ENCODE results near the gene ADAM10. TPM values are rescaled to one million over a fixed set of nuclear protein-coding genes. Genes with fewer than 3 reads are reported as not detected.
A peak's percentile ranks its signal among the peaks of the same experiment; 100 is the strongest.

The ADAM10 gene
- total and polyA plus RNA-seq, 2 of the 4 experiments (the other 2 are of a cell fraction), result 110 to 185 TPM

DNA sequence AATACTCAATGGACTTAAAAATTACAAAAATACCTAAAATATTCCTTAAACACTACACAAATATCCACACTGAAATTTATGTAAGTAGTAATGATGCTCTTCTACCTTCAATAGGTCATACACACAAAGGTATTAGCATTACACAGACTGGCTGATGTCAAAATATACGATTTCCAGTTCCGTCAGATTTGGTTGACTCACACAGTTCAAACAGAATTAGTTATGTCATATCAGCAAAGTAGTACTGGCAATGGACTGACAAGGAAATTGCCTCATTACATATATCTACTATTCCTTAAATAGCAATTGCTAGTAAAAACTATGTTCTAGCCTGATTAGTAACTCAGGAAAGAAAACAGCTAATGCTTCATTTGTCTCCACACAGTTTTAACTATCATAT is 70.8 kb downstream of the ADAM10 start:
- H3K23ac ChIP-seq (ENCODE audit: low read depth, low read length), result no peak overlapping the region
- H2AK5ac ChIP-seq (ENCODE audit: low read depth, low read length), result no peak overlapping the region
- H3K79me1 ChIP-seq (ENCODE audit: low read depth in 1 of 2, low read length in 2 of 2), result peaks cover 22 to 23% of the 10 kb centered on the region in 2 experiments
- POLR2A ChIA-PET (ENCODE audit: unreplicated experiment), result no interaction called here
- 0 out of 2 replicates have a peak, but pooled peaks cover 2% of the 10 kb centered on the region for H3K4me1 ChIP-seq (ENCODE audit: control insufficient read depth, insufficient read depth, low read length)
- no peak overlapping the region for H3K14ac ChIP-seq (replicated peaks; ENCODE audit: low read depth, low read length)
- intact Hi-C loops (cut with micrococcal nuclease), result loop anchor here (5.0 kb wide), 1 partner anchor 39 kb away; no protein-coding TSS in a partner anchor
- CTCF ChIA-PET, result no interaction called here
- no peak overlapping the region for H2AK9ac ChIP-seq (replicated peaks; ENCODE audit: low read depth, low read length, poor library complexity)
- H2BK15ac ChIP-seq (ENCODE audit: low read depth, low read length), result no peak overlapping the region
- TF ChIP-seq BHLHE40 (IDR thresholded peaks at IDR 0.05; ENCODE audit: low read depth, low read length) (no peak), MAFK (IDR thresholded peaks at IDR 0.05; ENCODE audit: low read depth, low read length) (0 out of 2 replicates have a peak, but pooled peaks have one; percentile 9), MXI1 (IDR thresholded peaks at IDR 0.05; ENCODE audit: borderline replicate concordance, low read depth, low read length) (no peak), CEBPB (IDR thresholded peaks at IDR 0.05; ENCODE audit: low read depth, low read length) (no peak), MAZ (IDR thresholded peaks at IDR 0.05; ENCODE audit: borderline replicate concordance, low read depth, low read length) (no peak), FOS (IDR thresholded peaks at IDR 0.05; ENCODE audit: low read depth, low read length) (no peak), NFE2L2 (IDR thresholded peaks at IDR 0.05; ENCODE audit: low read depth, low read length) (no peak)
- TF ChIP-seq, protein P1, sequence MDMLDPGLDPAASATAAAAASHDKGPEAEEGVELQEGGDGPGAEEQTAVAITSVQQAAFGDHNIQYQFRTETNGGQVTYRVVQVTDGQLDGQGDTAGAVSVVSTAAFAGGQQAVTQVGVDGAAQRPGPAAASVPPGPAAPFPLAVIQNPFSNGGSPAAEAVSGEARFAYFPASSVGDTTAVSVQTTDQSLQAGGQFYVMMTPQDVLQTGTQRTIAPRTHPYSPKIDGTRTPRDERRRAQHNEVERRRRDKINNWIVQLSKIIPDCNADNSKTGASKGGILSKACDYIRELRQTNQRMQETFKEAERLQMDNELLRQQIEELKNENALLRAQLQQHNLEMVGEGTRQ (IDR thresholded peaks at IDR 0.05; ENCODE audit: low read depth, low read length), result no peak
- dilution Hi-C loops (cut with HindIII; ENCODE audit: low sequenced_read_pairs, unreplicated experiment), result no loop called here
- no CpG with 5 or more reads among the region's 2 CpGs for WGBS, 2 experiments (ENCODE audit: extremely low coverage in 2 of 2, insufficient read length in 1 of 2)
- ATAC-seq (ENCODE audit: low read depth), result no peak
- no peak overlapping the region for H4K8ac ChIP-seq (ENCODE audit: low read depth in 2 of 2, low read length in 2 of 2)
- 0 out of 2 replicates have a peak, but pooled peaks cover 8% of the 10 kb centered on the region for H4K20me1 ChIP-seq (ENCODE audit: insufficient read depth, low read length)
- H3K18ac ChIP-seq (ENCODE audit: low read depth, low read length), result no peak overlapping the region
- H3K27me3 ChIP-seq (ENCODE audit: control insufficient read depth, insufficient read depth, low read length), result no peaks in the 10 kb centered on the region
- in situ Hi-C loops (cut with MboI; ENCODE audit: low sequenced_read_pairs), result no loop called here
- peaks cover 4% of the 10 kb centered on the region; the same call in 1 of the 2 replicates for H3K9me1 ChIP-seq (ENCODE audit: insufficient read depth, low read length)
- no peak overlapping the region for H3K4me2 ChIP-seq (ENCODE audit: low read depth, low read length)
- no peak overlapping the region for H2BK20ac ChIP-seq (ENCODE audit: low read depth, low read length)
- H4K91ac ChIP-seq (ENCODE audit: insufficient read depth, low read depth, low read length), result no peak overlapping the region
- H3K9ac ChIP-seq (ENCODE audit: low read depth, low read length), result no peak overlapping the region
- peaks cover 5% of the 10 kb centered on the region for H3K36me3 ChIP-seq (ENCODE audit: control insufficient read depth, insufficient read depth, low read length)
- H2BK5ac ChIP-seq (ENCODE audit: low read depth, low read length, poor library complexity, severe bottlenecking), result no peak overlapping the region
- no peak overlapping the region for H2BK120ac ChIP-seq (ENCODE audit: low read depth, low read length)
- no peak overlapping the region for H3K4ac ChIP-seq (ENCODE audit: low read depth, low read length)
- no peak overlapping the region for H3K56ac ChIP-seq (ENCODE audit: extremely low read depth, insufficient read depth, low read length)
- H3K27ac ChIP-seq (ENCODE audit: insufficient read depth, low read length), result no peak overlapping the region
- no TSS peak for BruUV-seq (replicated peaks)
- peak; percentile 31 for DNase-seq
- H4K5ac ChIP-seq (ENCODE audit: low read depth, low read length), result no peak overlapping the region
- no peak overlapping the region for H3K4me3 ChIP-seq (ENCODE audit: insufficient read depth, low read depth, low read length)
- no peak overlapping the region for H2AFZ ChIP-seq (replicated peaks; ENCODE audit: low read length, poor library complexity)
- no peaks in the 10 kb centered on the region for H3K9me3 ChIP-seq (ENCODE audit: control insufficient read depth, insufficient read depth, low read length)
